Measurements from ENCODE around the gene SLC22A1.

The SLC22A1 gene

DNA sequence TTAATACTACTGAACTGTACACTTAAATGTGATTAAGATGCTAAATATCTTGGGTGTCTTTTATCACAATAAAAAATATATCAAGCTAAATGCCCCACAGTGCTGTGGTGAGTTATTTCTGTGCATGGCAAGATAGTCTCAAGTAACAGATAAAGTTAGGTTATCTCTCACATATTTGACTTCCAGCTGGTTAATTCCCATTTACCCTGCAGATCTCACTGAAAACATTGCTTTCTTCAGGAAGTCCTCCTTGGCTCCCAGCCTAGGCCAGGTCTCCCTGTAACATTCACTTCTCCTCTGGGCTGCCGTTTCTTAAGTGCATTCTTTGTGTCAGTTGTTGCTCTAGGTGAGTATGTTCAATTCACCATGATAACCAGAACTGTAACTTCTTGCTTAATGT is 59.1 kb downstream of the SLC22A1 start:
- no peak for DNase-seq

DNA sequence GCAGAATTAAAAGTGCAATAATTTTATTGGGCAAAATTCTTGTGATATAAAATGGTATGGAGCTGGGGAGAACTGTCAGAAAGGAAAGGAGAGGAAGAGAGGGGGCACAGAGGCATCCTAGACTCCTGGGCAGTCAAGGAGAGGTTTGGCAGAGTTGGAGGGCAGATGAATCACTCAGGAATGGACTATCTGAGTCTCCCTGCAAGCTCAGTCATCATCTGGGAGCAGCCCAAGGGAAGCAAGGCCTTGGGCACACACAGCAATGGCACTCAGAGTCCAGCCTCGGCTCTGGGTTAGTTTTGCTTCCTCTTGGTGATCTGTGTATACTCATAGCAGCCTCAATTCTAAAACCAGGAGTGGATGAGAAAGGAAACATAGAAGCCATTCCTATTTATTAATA is 67.2 kb downstream of the SLC22A1 start:
- no peak for DNase-seq

DNA sequence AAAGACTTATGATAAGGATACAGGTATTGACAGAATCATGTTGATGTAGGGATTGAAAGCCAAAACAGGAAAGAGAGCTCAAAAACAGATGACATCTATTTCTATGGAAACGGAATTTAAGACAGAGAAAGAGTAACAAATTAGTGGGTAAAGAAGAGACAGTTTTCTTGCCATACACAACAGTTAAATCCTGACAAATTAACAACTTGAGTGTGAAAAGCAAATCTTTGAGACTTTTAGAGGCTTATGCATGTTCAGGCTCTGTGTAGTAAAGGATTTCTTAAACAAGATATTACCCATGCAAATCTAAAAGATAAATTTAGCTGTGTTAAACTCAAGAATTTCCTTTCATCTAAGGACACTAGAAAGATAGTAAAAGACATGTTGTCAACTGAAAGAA is 68.5 kb downstream of the SLC22A1 start:
- DNase-seq: no peak

DNA sequence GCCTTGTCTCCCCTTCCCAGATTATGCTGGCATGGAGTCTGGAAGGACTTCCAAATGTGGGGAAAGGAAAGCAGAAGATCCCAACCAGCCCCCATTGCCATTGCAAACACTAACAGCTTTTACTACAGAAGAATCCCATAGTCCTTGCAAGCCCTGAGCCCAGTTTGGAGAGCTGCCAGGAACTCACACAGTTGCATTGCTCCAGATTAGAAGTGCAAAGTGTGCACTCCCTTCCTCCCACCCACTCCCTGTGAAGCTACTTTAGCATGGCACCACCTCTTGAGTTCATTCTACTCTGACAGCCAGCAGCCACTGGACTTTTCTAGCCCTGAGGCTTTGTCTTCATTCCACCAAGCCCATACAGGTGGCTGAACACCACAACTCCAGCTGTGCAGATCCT is 69.4 kb downstream of the SLC22A1 start:
- DNase-seq: no peak

DNA sequence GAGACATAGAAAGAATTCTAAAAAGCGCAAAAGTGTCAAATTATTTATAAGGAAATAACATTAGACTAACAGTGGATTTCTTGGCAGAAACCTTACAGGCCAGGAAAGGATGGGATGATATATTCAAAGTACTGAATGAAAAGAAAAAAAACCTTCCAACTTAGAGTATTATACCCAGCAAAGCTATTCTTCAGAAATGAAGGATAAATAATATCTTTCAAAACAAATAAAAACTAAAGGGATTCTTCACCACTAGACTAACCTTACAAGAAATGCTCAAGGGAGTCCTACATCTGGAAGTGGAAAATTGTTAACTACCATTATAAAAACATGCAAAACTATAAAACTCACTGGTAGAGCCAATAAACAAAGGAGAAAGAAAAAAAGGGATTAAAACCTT is 71.2 kb downstream of the SLC22A1 start:
- DNase-seq: no peak

DNA sequence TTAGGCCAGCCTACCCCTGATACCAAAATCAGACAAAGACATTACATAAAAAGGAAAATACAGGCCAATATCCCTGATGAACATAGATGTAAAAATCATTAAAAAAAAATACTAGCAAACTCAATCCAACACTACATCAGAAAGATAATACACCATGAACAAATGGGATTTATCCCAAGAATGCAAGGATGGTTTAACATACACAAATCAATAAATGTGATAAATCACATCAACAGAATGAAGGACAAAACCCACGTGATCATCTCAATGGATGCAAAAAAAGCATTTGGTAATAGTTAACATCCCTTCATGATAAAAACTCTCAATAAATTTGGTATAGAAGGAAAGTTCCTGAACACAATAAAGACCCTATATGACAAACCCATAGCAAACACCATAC is 73.2 kb downstream of the SLC22A1 start:
- no peak for DNase-seq

DNA sequence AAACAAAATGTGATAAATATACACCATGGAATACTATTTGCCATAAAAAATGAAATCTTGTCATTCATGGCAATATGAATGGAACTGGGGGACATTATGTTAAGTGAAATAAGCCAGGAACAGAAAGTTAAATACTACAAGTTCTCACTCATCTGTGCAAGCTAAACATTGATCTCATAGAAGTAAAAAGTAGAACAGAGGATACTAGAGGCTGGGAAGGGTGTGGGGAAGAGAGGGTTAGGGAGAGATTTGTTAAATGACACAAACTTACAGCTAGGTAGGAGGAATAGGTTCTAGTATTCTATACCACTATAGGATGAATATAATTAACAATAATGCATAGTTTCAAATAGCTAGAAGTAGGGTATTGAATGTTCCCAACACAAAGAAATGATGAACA is 76.0 kb downstream of the SLC22A1 start:
- no peak for DNase-seq

DNA sequence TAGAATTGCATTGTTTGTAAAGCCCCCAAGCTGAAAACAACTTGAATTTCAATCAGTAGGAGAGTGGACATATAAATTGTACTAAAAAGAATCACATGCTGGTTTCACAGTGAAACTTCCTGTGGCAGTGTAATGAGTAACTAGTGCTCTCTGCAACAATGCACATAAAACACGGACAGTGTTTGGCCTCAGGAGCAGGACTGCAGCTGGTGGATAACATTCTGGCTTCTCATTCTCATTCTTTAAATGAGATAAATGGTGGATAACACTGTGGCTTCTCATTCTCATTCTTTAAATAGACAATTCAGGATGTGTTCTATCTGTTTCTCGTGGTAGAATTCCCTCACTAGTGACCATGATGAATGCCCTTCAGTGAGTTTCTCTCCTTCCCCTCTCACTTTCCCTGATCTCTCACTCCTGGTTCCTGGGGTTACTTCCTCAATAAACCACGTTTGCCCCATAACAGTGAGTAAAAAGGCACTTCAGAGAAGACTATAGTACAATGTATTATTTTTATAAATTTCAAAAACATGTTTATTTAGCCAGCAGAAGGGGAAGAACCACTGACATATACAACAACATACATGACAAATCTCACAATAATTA is 77.1 kb downstream of the SLC22A1 start:
- DNase-seq: no peak

DNA sequence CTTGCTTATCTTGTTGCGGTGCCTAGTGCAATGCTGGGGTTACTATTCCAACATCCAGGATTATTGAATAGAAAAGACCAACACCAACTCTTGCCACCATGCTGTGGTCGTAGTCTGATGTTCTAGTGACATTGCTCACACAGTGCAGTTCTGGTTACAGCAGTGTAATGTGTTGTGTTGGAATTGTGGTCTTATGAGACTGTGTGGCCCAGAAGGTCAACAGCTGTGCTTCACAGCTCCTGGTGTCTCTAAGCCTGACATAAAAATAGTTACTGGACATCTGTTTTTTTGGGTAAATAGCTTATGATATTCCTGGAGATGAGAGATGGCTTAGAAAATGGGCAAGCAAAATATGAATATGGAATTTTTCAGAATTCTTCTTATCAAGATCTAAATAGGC is 79.4 kb downstream of the SLC22A1 start:
- DNase-seq: no peak

DNA sequence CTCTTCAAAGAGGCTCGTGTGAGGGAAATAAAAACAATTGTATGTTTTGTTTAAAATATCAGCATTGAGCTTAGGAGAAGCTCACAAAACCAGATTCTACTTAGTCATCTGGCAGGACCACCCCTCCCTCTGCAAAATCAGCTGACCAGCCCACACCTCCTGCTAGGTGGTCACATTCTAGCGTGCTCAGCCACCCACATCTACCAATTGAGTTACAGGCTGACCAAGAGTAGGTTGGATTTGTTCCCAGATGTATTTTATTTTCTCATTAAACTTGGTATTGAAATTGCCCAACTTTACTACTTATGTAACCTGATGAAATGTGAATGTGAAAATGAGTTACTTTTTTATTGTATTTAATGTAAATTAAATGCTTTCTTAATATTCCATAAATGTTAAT is 80.8 kb downstream of the SLC22A1 start:
- DNase-seq: no peak

DNA sequence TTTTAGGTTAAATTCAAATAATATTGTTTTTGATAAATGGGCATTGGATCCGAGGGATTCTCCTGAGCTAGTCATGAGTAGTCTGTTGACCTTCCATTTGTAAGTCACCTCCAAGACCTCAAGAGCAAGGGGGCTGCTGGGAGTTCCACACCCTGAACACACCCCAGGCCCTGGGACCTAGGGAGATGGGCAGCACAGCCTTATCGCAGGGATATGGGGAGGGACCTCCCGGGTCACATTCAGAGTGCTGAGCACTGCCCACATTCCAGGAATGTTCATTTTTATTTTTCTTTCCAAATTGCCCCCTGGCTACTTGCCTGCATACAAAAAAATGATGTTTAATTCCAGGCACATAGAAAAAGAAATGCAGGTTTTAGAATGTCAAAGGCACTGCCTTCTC is 81.5 kb downstream of the SLC22A1 start:
- DNase-seq: no peak

DNA sequence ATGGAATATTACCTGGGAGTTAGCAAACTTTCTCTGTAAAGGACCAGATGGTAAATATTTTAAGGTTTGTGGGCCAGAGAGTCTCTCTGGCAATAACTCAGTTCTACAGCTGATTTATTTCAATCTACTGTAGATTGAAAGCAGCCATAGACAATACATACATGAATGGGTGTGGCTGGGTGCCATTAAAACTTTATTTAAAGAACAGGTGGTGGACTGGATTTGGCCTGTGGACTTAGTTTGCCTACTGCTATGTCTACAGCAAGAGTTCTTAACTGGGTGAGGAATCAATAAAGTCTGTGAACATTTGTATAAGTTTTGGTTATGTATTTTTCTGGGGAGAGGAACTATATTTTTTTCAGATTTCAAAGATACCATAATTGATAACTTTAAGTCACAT is 81.9 kb downstream of the SLC22A1 start:
- no peak for DNase-seq

DNA sequence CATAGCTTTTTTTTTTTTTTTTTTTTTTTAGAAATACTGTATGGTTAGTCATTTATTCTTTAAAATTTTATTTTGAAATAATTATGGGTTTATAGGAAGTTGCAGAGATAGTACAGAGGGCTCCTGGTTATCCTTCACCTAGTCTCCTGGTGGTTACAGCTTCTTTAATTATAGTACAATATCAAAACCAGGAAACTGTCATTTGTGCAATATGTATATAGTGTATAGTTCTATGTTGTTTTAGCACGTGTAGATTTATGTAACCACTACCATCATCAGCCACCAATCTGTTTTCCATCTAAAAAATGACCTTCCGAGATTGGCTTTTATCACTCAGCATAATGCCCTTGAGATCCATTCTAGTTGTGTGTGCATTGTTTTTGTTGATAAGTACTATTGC is 82.3 kb downstream of the SLC22A1 start:
- no peak for DNase-seq

DNA sequence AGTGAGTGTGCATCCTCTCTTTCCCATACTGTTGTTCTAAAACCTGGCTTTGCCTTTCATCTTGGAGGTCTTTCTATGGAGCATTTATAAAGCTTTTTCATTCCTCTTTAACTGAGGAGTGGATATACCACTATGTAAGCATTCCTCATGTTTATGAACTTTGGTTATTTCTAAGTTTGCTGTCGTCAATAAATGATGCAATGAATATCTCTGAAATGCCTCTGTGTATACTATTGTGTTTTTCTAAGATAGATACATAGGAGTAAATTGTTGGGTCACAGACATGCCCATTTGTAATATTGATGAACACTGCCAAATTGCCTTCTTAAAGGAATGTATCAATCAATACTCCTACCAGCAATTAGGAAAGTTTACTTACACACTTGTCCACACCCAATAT is 83.1 kb downstream of the SLC22A1 start:
- no peak for DNase-seq

DNA sequence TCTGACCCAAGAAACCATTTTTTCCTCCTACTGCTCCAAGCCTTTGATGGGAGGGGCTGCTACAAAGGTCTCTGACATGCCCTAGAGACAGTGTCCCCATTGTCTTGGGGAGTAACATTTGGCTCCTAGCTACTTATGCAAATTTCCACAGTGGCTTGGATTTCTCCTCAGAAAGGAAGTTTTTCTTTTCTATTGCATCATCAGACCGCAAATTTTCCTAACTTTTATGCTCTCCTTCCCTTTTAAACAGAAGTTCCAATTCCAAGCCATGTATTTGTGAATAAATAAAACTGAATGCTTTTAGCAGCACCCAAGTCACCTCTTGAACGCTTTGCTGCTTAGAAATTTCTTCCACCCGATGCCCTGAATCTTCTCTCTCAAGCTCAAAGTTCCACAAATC is 86.0 kb downstream of the SLC22A1 start:
- DNase-seq: no peak

All from suppressor macrophage treated with lipopolysaccharide for 4 hours (primary cell).